K562 (cell line): ENCODE results near the gene GRM2. TPM values are rescaled to one million over a fixed set of nuclear protein-coding genes. Genes with fewer than 3 reads are reported as not detected.

Experiments used
- ATAC-seq: fragments of 200-7000 bp; cut with Tn5 transposase; 3 replicates; pipeline ENCODE4 v1.9.1; 2020; ENCODE audit warnings: moderate library complexity
- BruUV-seq: library from RNA; stranded (reverse); fragments of 400-500 nt; replicated peaks from 2 replicates; lab custom pipeline; 2021; lab: Mats Ljungman, UMichigan
- CTCF ChIA-PET: fragments of 300-600 bp; formaldehyde crosslinking; extraction: SDS; loops from one replicate; lab custom pipeline; 2021; ENCODE audit warnings: low intra/inter-chr PET ratio; lab: Yijun Ruan, JAX
- POLR2A ChIA-PET: fragments of 300-600, 350-650 bp; sonication (Branson Sonifier 250); formaldehyde crosslinking; extraction: SDS; loops from one replicate; lab custom pipeline; 2021; ENCODE audit warnings: antibody characterized with exemption, inconsistent platforms; lab: Yijun Ruan, JAX
- DNase-seq, 4 experiments: peaks; one replicate each; pipeline versions ENCODE4 v3.0.0 to v3.0.0-alpha.2; 2011 to 2018; ENCODE audit warnings: low spot score in 3 of 4, mixed read lengths in 3 of 4; ENCODE audit errors: extremely low read depth in 1 of 4
- FAIRE-seq: peaks from 2 replicates; lab custom pipeline; 2011; peaks lifted over from hg19 to GRCh38; lab: Jason Lieb, UNC
- H2AFZ ChIP-seq: 2 replicates; pipeline ENCODE4 v1.6.0; 2011; ENCODE audit warnings: low read depth, low read length, control low read depth, inconsistent platforms
- H3K27ac ChIP-seq: fragments of 200-600 bp; 3 replicates; pipeline ENCODE4 v1.8.0; 2011; ENCODE audit warnings: low read depth, mild to moderate bottlenecking, control low read depth, inconsistent platforms, low read length, moderate library complexity, mixed read lengths; ENCODE audit errors: extremely low read depth
- H3K27me3 ChIP-seq, 2 experiments: fragments of 300-600 bp in 1 of 2; 2 replicates in 1 of 2; 3 replicates in 1 of 2; pipeline versions ENCODE4 v1.6.0 to v1.8.0; 2011; ENCODE audit warnings: inconsistent platforms in 2 of 2, low read length in 2 of 2, mild to moderate bottlenecking in 1 of 2, mixed read lengths in 1 of 2, moderate library complexity in 1 of 2; ENCODE audit not compliant: control insufficient read depth in 2 of 2, insufficient read depth in 2 of 2
- H3K36me3 ChIP-seq: fragments of 300-600 bp; 3 replicates; pipeline ENCODE4 v1.8.0; 2011; ENCODE audit warnings: mild to moderate bottlenecking, low read length, inconsistent platforms; ENCODE audit not compliant: control insufficient read depth, insufficient read depth
- H3K4me1 ChIP-seq, 2 experiments: fragments of 200-600 bp in 1 of 2; replicated peaks in 1 of 2; 2 replicates in 1 of 2; 3 replicates in 1 of 2; pipeline versions ENCODE4 v1.5.1 to v1.8.0; 2011; ENCODE audit warnings: inconsistent platforms in 2 of 2, low read length in 2 of 2, mild to moderate bottlenecking in 1 of 2, mixed read lengths in 1 of 2, moderate library complexity in 1 of 2; ENCODE audit not compliant: control insufficient read depth in 2 of 2, insufficient read depth in 2 of 2
- H3K4me2 ChIP-seq: 2 replicates; pipeline ENCODE4 v1.6.1; 2011; ENCODE audit warnings: low read length, control low read depth, inconsistent platforms, mixed read lengths; ENCODE audit not compliant: insufficient read depth
- H3K4me3 ChIP-seq: fragments of 200-600 bp; sonication (generic), shearing (Covaris generic); 2 replicates; pipeline ENCODE4 v1.5.1; 2016; ENCODE audit warnings: control low read depth, inconsistent platforms
- H3K79me2 ChIP-seq: fragments of 200-600 bp; 3 replicates; pipeline ENCODE4 v1.8.0; 2011; ENCODE audit warnings: low read length, inconsistent platforms; ENCODE audit not compliant: control insufficient read depth, insufficient read depth
- H3K9ac ChIP-seq, 2 experiments: 2 replicates each; pipeline versions ENCODE4 v1.6.0 to v1.6.1; 2011; ENCODE audit warnings: low read depth in 2 of 2, low read length in 2 of 2, control low read depth in 1 of 2, inconsistent platforms in 1 of 2, mild to moderate bottlenecking in 1 of 2, mixed read lengths in 1 of 2; ENCODE audit not compliant: insufficient read depth in 1 of 2
- H3K9me1 ChIP-seq: one replicate; pipeline ENCODE4 v1.6.0; 2011; ENCODE audit warnings: inconsistent platforms, mild to moderate bottlenecking, low read length, moderate library complexity; ENCODE audit not compliant: control insufficient read depth, insufficient read depth
- H3K9me3 ChIP-seq: replicated peaks from 2 replicates; pipeline ENCODE4 v1.5.1; 2011; ENCODE audit warnings: low read depth, low read length, inconsistent platforms; ENCODE audit not compliant: control insufficient read depth, insufficient read depth
- H4K20me1 ChIP-seq: replicated peaks from 2 replicates; pipeline ENCODE4 v1.6.1; 2011; ENCODE audit warnings: low read length, inconsistent platforms, mixed read lengths; ENCODE audit not compliant: control insufficient read depth, insufficient read depth
- CBFA2T2 ChIP-seq: fragments of 450-650 bp; conservative IDR thresholded peaks from 2 replicates; pipeline ENCODE4 v1.6.1; 2017; ENCODE audit warnings: mild to moderate bottlenecking
- CBX8 ChIP-seq: fragments of 200-600 bp; sonication (generic); IDR thresholded peaks from 2 replicates; pipeline ENCODE4 v1.6.1; 2012; ENCODE audit warnings: borderline replicate concordance, mixed run types, low read depth, mild to moderate bottlenecking, moderate library complexity, mixed read lengths, low read length, control low read depth, inconsistent platforms; ENCODE audit not compliant: poor library complexity, severe bottlenecking; ENCODE audit errors: extremely low read depth
- GABPB2 ChIP-seq: fragments of 250-450 bp; sonication (Bioruptor Pico); conservative IDR thresholded peaks from 2 replicates; pipeline ENCODE4 v1.5.1; 2021; ENCODE audit warnings: mild to moderate bottlenecking
- GATAD2B ChIP-seq: fragments of 450-650 bp; IDR thresholded peaks from 2 replicates; pipeline ENCODE4 v1.6.1; 2017; ENCODE audit warnings: mild to moderate bottlenecking, borderline replicate concordance
- HDAC2 ChIP-seq: fragments of 450-650 bp; IDR thresholded peaks from 2 replicates; pipeline ENCODE4 v1.6.1; 2016; ENCODE audit warnings: mild to moderate bottlenecking
- PURB ChIP-seq: sonication (generic); formaldehyde crosslinking; IDR thresholded peaks from 2 replicates; pipeline ENCODE4 v1.9.0; 2021; ENCODE audit warnings: low read depth, mild to moderate bottlenecking, missing genetic modification reagents
- SP1 ChIP-seq: sonication (generic); formaldehyde crosslinking; IDR thresholded peaks from 2 replicates; pipeline ENCODE4 v1.8.1; 2022; ENCODE audit warnings: mild to moderate bottlenecking, missing genetic modification reagents
- SPI1 ChIP-seq: IDR thresholded peaks from 2 replicates; pipeline ENCODE4 v1.6.1; 2011; ENCODE audit warnings: low read depth, low read length, control low read depth, borderline replicate concordance
- ZNF668 ChIP-seq: fragments of 250-450 bp; sonication (Bioruptor Pico); IDR thresholded peaks from 2 replicates; pipeline ENCODE4 v1.8.0; 2022; ENCODE audit warnings: mild to moderate bottlenecking, inconsistent platforms
- ZNF75A ChIP-seq: fragments of 450-650 bp; formaldehyde crosslinking; IDR thresholded peaks from 2 replicates; pipeline ENCODE4 v1.4.0; 2020; ENCODE audit warnings: mild to moderate bottlenecking
- in situ Hi-C: fragments of 300-500 bp; cut with MboI; formaldehyde crosslinking; loops from 4 replicates; pipeline ENCODE4 v1.15.0; 2018; ENCODE audit warnings: inconsistent platforms, mixed read lengths
- intact Hi-C: fragments of 100-400 bp; cut with micrococcal nuclease; formaldehyde crosslinking; loops from 2 replicates; pipeline ENCODE4 v1.14.2; 2022
- polyA plus RNA-seq, 8 experiments: library from polyadenylated mRNA; depleted of rRNA in 4 of 8; stranded (reverse) in 5 of 8; unstranded in 3 of 8; fragments of >200 nt; fragmentation: Nextera tagmentation in 2 of 8; fragmentation: Illumina TruSeq in 1 of 8; extraction: Ambion mirVana in 2 of 8; extraction: Trizol in 1 of 8; gene quantifications; 2 replicates each; pipeline versions ENCODE4 v1.2.1 to v1.2.3, GENCODE V29; 2011 to 2014; ENCODE audit warnings: inconsistent platforms in 1 of 8, missing spikeins in 1 of 8
- total RNA-seq, 7 experiments: library from RNA; depleted of rRNA in 6 of 7; stranded (reverse); fragments of >200 nt in 6 of 7; fragmentation: Illumina TruSeq in 2 of 7; extraction: Trizol in 2 of 7; gene quantifications; 2 replicates each; pipeline versions ENCODE4 v1.2.1 to v1.2.3, GENCODE V29; 2011 to 2021; ENCODE audit warnings: low replicate concordance in 1 of 7

The GRM2 gene
- total and polyA plus RNA-seq, 9 of the 15 experiments (the other 6 are each of a cell fraction or from before 2014, with no cell fraction given): not detected

GRCh38 chr3:51729042-51729633 is 22.3 kb downstream of the GRM2 start:
- H3K4me3 ChIP-seq: no peak overlapping the region
- CTCF ChIA-PET: no interaction called here
- H3K9me1 ChIP-seq: no peaks in the 10 kb centered on the region
- H3K27ac ChIP-seq: no peak overlapping the region
- H3K27me3 ChIP-seq: no peaks in the 10 kb centered on the region
- no peak for DNase-seq
- H3K36me3 ChIP-seq: no peaks in the 10 kb centered on the region
- H2AFZ ChIP-seq: no peak overlapping the region
- no peak overlapping the region for H3K9ac ChIP-seq
- no peak for TF ChIP-seq ZNF75A
- TF ChIP-seq HDAC2: no peak
- TF ChIP-seq SPI1: no peak
- no peak for TF ChIP-seq ZNF668 (CRISPR knock-in tag)
- no peak for TF ChIP-seq GATAD2B
- no peak for TF ChIP-seq CBFA2T2
- no peak for TF ChIP-seq PURB (CRISPR knock-in tag)
- TF ChIP-seq SP1 (CRISPR knock-in tag): no peak
- TF ChIP-seq CBX8: no peak
- TF ChIP-seq GABPB2 (CRISPR knock-in tag): no peak
- no peak for FAIRE-seq
- no peaks in the 10 kb centered on the region; a peak in 1 of 5 replicates for H3K4me1 ChIP-seq
- no TSS peak for BruUV-seq
- ATAC-seq: no peak
- no peak overlapping the region for H3K4me2 ChIP-seq
- H4K20me1 ChIP-seq: no peaks in the 10 kb centered on the region
- POLR2A ChIA-PET: interaction anchor here (0.6 kb wide), 1 partner anchor 324 kb away, joined by 4 read pairs; no protein-coding TSS in a partner anchor
- intact Hi-C loops: no loop called here
- in situ Hi-C loops: no loop called here
- no peaks in the 10 kb centered on the region for H3K79me2 ChIP-seq
- no peaks in the 10 kb centered on the region for H3K9me3 ChIP-seq
